Esophagus mucosa (tissue), 1 donor: ENCODE results near the gene TOX2. TPM values are rescaled to one million over a fixed set of nuclear protein-coding genes. Genes with fewer than 3 reads are reported as not detected.

Experiments used
- ATAC-seq: fragments of 200-7000 bp; cut with Tn5 transposase; one replicate; pipeline ENCODE4 v1.9.1; 2020
- total RNA-seq: library from RNA; stranded (reverse); gene quantifications from one replicate; pipeline ENCODE4 v1.2.4, GENCODE V29; 2023
- donor health status: DM: yes; HTN: yes; CAD: no.

TOX2 gene
- total RNA-seq, 1 donor from 2014 or later = 1.2 TPM

GRCh38 chr20:44081476-44081875, 166.8 kb downstream of the TOX2 start:
- no peak for ATAC-seq

- ATAC-seq = no peak
Measured at GRCh38 chr20:44081888-44082287, 167.2 kb downstream of the TOX2 start.

DNA sequence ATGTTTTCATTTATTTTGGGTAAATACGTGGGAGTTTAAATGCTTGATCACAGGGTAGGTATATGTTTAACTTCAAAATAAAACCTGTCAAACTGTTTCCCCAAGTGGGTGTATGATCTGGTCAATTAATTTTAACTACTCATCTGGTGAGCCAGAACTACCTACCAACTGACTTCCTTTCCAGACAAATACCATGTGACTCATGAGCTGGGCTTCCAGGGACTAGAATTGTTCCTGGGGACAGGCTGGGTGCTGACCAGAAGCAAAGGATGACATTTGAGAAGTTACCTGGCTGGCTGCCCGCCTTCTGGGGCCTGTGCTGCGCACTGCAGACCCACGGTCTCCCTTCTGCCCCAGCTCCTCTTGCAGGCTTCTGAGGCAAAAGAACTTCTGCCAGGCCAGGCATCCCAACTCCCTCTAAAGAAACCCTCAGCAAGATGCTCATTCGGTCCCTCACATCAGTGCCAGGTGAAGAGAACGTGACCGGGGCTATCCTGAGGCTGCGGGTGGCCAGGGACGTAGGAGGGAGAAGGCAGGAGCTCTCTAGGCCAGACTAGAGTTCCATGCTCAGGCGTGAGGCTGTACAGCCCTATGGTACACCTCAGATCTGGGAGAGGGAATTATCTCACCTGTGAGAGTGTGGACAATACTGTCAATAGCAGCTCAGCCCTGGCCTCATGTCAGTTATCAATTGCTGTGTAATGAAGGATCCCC, 168.7 kb downstream of the TOX2 start:
- ATAC-seq = no peak

DNA sequence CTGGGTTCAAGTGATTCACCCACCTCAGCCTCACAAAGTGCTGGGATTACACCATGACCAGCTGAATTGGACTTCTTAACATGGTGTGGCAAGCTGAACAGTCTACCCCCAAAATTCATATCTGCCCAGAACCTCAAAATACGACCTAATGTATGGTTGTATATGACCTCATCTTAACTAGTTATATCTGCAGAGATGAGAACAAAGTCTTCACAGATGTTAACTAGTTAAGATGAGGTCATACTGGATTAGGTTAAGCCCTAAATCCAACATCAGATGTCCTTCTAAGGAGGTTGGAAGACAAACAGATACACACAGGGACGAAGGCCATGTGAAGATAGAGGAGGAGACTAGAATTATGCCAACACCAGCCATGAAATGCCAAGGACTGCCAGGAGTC, 169.8 kb downstream of the TOX2 start:
- ATAC-seq = no peak

- ATAC-seq = no peak
Measured at GRCh38 chr20:44084891-44085290, 170.2 kb downstream of the TOX2 start.

GRCh38 chr20:44085616-44086434, 171.2 kb downstream of the TOX2 start:
- ATAC-seq = peak; percentile 11

GRCh38 chr20:44087051-44087856, 172.6 kb downstream of the TOX2 start:
- peak; percentile 69 for ATAC-seq

GRCh38 chr20:44087857-44088120, 173.1 kb downstream of the TOX2 start:
- no peak for ATAC-seq

DNA sequence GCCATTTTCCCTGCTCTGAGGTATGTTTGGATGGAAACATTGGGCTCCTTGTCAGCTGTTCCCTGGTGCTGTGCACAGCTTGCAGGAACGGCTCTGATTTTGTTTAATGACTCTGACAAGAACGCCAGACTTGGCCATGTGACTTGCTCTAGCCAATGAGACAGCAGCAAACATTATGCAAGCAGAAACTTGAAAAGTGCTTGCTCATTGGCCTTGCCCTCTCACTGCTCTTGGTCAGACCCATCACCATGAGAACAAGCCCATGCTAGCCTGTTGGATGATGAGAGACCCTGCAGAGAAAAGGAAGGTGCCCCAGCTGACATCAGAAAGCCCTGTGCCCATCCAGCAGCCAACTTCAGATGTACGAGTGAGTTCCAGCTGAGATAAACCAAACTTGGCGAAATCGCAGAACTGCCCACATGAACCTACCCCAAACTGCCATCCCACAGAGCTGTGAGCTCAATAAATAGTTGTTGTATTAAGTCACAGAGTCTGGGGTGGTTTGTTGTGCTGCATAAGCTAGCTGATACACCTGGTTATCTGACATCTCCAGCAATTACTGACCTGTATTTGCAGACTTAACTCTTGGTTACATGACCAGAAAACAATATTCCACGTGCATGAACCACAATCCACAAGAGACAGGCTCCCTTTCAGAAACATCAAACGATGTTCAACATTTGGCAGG, 175.5 kb downstream of the TOX2 start:
- peak; percentile 82 for ATAC-seq

DNA sequence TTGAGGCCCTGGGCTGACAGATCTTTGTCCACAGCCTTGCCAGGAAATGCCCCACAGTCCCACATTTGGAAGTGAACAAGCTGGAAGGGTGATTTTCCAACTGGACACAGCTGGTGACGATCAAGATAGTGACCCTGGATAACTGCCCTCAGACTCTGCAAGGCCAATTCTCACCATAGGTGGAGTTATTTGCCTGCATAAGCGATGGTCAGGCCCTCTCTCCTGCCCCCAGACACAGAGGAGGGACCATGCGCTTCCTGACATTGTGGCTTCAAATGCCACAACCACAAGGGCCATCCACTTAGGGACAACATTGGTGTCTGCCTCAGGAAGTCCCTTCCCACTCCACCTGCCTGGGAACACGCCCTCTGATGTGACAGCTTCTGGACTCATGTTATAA, 176.4 kb downstream of the TOX2 start:
- no peak for ATAC-seq

DNA sequence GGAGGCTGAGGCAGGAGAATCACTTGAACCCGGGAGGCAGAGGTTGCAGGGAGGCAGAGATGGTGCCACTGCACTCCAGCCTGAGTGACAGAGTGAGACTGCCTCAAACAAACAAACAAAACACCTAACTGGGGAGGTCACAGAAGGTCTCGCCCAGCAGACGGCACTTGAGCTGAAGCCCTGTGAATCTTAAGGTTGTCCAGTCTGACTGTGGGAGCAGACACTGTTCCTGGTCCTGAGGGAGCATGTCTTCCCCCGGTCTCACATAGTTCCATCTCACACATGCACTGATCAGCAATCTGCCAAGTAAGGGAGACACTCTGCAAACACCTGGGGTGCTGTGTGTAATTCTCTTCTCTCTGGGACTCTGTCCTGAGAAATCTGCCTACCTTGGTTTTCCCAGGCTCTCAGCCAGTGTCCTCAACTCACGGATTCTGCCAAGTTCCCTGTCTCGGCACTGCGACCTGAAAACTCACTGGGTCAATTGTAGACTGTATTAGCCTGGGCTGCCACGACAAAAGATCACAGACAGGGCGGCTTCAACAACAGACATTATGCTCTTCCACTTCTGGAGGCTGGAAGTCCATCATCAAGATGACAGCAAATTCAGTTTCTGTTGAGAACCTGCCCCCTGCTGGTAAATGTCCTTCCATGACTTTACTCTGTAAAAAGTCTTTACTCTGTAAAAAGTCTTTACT, 178.0 kb downstream of the TOX2 start:
- ATAC-seq = no peak

GRCh38 chr20:44093249-44093582, 178.6 kb downstream of the TOX2 start:
- ATAC-seq = no peak

DNA sequence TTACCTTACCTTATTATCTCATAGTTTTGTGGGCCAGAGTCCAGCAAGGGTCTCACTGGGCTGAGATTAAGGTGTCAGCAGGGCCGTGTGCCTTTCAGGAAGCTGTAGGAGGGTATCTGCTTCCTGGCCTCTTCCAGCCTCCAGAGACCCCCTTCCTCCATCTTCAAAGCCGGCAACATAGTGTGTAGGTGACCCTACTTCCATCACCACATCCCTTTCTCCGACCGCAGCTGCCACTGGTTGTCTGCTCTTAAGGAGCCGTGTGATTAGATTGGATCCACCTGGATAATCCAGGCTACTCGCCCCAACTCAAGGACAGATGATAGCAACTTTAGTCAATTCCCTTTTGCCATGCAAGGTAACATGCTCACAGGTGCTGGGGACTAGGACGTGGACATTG, 181.2 kb downstream of the TOX2 start:
- no peak for ATAC-seq

DNA sequence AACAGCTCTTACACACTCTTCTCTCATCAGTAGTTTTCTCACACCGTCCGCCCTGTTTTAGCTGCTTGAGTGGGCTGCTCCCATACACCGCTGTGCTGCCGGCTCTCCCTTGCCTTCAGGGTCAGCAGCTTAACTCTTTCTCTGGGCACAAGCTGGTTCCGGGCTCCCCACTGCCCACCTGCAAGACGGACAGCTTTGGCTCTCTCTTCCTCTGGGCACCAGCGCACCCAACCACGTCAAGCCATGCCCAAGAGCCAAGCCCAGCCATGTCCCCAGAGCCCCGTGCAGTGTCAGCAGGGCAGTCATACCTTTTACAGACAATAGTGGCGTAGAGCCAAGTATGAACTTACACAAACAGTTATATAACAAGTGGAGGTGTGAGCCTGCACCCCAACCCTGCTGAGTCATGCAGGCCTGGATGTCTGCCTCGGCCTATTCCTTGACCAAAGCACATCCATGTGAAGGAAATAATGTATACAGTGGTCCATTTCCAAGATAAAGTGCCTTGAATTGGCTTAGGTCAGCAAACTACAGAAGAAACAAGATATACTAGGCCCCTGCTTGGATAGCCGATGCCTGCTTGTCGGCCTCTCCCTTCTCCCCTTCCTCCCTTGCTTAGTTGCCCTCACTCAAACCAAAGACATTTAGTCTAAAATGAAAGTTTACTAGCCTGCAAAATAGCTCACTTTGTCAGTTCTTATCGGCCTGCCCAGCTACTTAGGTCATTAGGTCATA, 183.0 kb downstream of the TOX2 start:
- ATAC-seq = peak; percentile 92

GRCh38 chr20:44098256-44098630, 183.6 kb downstream of the TOX2 start:
- ATAC-seq = no peak

DNA sequence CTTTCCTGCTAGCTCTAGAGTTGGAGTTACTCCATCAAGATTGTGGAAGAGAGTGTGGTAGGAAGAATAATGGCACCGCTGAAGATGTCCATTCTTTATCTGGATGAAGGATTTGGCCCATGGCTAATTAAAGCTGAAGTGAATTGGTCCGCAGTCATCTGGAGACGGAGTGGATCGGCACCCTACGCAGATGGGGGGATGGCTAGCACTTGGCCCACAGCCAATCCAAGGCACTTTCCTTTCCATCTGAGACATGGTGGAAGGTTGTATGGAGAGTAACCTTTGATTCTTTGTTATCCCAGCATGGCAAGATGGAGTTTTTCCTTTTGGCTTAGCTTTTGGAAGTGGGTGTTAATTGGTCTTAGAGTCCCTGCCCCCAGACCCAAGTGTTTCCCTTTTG, 184.0 kb downstream of the TOX2 start:
- ATAC-seq = no peak

DNA sequence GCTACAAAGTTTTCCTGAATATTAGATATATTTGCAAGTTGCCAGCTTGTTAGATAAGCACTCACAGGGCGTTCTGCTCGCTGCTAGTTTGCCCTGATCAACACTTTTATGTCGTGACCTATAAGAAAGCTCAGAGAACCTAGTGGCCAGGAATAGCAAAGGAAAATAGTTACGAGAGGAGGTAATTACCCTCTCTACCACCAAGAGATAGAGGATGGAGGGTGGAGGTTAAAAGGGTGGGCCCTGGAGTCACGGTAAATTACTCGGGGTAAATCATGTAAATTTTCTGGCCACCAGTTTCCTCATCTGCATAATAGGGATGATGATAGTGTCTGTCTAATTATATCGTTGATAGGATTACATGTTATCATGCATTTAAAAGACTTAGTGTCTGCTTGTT, 185.2 kb downstream of the TOX2 start:
- no peak for ATAC-seq

DNA sequence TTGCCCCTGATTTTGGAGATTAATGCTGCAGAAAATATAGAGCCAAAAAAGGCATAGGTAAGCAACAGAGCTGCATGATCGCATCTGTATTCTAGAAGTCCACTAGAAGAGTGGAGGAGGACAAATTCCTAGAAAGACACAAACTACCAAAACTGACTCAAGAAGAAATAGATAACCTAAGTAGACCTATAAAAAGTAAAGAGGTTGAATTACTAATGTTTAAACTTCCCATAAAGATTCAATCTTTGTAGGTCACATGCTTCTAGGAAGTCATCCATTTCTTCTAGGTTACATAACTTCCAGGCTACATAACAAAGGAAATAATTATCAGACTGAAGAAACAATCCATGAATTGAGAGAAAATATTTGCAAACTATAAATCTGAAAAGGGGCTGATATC, 187.9 kb downstream of the TOX2 start:
- no peak for ATAC-seq

GRCh38 chr20:44104798-44105517, 190.3 kb downstream of the TOX2 start:
- ATAC-seq = no peak

DNA sequence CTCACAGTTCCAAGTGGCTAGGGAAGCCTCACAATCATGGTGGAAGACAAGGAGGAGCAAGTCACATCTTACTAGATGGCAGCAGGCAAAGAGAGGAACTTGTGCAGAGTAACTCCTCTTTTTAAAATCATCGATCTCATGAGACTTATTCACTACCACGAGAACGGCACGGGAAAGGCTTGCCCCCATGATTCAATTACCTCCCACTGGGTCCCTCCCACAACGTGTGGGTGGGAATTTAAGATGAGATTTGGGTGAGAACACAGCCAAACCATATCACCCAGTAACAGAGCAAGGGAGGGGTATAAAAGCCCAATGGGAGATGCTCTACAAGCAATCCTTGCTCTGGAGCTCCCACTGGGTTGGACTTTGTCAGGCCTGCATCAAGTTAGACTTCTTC, 192.0 kb downstream of the TOX2 start:
- ATAC-seq = no peak

GRCh38 chr20:44109951-44110361, 195.3 kb downstream of the TOX2 start:
- no peak for ATAC-seq
